CD4-positive, alpha-beta T cell treated with Interleukin-17A for 4 hours (primary cell): ENCODE measurements around the gene USP22.

Experiments
- DNase-seq: peaks from one replicate; pipeline ENCODE4 v3.0.0-alpha.2; 2020; ENCODE audit warnings: mixed read lengths

The USP22 gene

GRCh38 chr17:20999841-21000532 lies 42.8 kb downstream of the USP22 start:
- DNase-seq, result no peak

- DNase-seq, result no peak
Measured at GRCh38 chr17:20999044-20999573, 43.7 kb downstream of the USP22 start.

- DNase-seq, result no peak
Measured at GRCh38 chr17:20998571-20999043, 44.2 kb downstream of the USP22 start.

- no peak for DNase-seq
Measured at GRCh38 chr17:20997711-20998570, 44.9 kb downstream of the USP22 start.

GRCh38 chr17:20996724-20997615 lies 45.8 kb downstream of the USP22 start:
- no peak for DNase-seq

GRCh38 chr17:20995873-20996723 lies 46.7 kb downstream of the USP22 start:
- no peak for DNase-seq

- no peak for DNase-seq
Measured at GRCh38 chr17:20995164-20995872, 47.5 kb downstream of the USP22 start.

- no peak for DNase-seq
Measured at GRCh38 chr17:20994779-20995149, 48.0 kb downstream of the USP22 start.

- DNase-seq, result no peak
Measured at GRCh38 chr17:20993863-20994778, 48.7 kb downstream of the USP22 start.

- DNase-seq, result peak; percentile 70
Measured at GRCh38 chr17:20992987-20993862, 49.6 kb downstream of the USP22 start.

GRCh38 chr17:20992416-20992815 lies 50.4 kb downstream of the USP22 start:
- no peak for DNase-seq

GRCh38 chr17:20991276-20992037 lies 51.4 kb downstream of the USP22 start:
- DNase-seq, result no peak

GRCh38 chr17:20989991-20990855 lies 52.6 kb downstream of the USP22 start:
- no peak for DNase-seq

GRCh38 chr17:20989481-20989880 lies 53.3 kb downstream of the USP22 start:
- DNase-seq, result no peak

- no peak for DNase-seq
Measured at GRCh38 chr17:20988896-20989295, 53.9 kb downstream of the USP22 start.

GRCh38 chr17:20988001-20988636 lies 54.7 kb downstream of the USP22 start:
- no peak for DNase-seq

- no peak for DNase-seq
Measured at GRCh38 chr17:20987511-20987910, 55.3 kb downstream of the USP22 start.
